ENCODE data around the gene HMX2.

- TF ChIP-seq POLR2A (IDR thresholded peaks at IDR 0.05) (no peak), CTCF (IDR thresholded peaks at IDR 0.05) (no peak), EP300 (IDR thresholded peaks at IDR 0.05) (no peak)
Measured at GRCh38 chr10:123156078-123156477, 8.1 kb downstream of the HMX2 start.
